ENCODE results near the gene ADCY6.
"Not testable (repeated sequence)": the region's sequence is repeated elsewhere in the genome, so short reads cannot be mapped to it uniquely, and the experiment has no call there.

Gene ADCY6

DNA sequence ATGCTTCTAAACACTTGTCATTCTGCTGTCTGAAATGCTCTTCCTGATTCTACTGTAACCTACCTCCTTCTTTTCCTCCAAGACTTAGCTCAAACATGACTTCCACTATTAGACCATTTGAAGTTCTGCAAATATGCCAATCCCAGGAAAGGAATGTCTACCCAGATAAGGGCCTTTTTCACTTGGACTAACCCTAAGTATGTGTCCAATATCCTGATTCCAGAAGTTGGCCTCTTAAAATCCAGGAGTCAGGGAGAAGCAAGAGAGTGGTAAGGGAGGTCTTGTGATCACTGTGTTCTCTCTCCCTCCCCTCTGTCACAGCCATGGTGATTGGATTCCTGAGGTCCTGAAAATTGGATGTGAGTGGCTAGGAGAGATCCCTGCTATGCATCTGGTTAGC lies 30.2 kb downstream of the ADCY6 start:
- no peak for DNase-seq

DNA sequence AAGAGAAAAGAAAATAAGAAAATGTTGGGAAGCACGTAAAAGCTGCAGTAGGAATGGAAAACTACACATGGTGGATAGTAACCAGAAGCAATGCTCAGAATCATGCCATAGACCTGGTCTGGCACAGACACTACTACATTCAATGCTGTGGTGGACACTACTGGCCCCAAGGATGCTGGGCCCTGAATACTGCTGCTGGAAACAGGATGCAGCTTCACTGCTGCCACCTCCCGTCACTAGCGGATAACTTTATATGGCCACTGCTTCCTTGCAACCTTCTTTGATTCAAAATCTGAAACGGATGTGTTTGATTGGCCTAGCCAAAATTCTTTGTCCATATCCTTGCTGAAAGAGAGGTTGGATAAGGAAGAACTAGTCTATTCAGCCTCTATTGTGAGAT lies 30.7 kb downstream of the ADCY6 start:
- no peak for DNase-seq

DNA sequence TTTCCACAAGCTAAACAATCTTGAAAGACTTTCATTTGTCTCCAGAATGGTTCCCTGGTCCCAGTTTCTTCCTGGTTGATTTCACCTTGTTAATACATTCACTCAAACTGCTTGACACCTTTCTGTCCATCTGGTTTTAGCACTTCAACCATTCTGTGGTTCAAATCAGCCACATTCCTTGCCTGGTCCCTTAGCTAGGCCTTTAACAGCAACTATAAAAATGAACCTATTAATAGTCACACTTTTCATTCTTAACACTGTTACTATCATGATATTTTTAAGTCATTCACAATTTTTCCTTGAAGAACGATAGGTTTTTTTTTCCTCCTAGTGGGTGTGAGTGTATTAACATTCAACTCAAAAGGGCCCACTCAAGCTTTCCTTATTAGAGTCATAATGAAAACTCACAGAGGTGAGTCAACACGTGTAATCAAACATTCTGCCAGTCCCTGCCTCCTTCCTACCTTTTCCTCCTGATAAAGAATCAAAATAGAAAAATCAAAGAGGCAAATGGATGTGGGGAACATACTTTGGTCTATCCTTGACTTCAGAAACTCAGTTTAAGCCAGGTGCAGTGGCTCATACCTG lies 38.0 kb downstream of the ADCY6 start:
- DNase-seq: no peak

DNA sequence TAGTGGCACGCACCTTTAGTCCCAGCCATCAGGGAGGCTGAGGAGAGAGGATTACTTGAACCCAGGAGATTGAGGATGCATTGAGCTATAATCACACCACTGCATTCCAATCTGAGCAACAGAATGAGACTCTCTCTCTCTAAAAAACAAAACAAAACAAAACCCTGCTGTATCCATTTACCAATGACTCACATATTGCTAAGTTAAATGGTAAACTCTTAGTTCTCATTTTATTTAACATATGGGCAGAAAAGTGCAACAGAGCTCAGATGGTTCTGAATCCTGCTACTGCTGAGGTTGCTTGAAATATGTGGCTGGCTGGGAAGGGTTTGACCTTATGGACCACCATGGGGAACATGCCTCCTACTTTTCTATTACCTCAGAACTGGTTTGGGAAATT lies 38.7 kb downstream of the ADCY6 start:
- no peak for DNase-seq

DNA sequence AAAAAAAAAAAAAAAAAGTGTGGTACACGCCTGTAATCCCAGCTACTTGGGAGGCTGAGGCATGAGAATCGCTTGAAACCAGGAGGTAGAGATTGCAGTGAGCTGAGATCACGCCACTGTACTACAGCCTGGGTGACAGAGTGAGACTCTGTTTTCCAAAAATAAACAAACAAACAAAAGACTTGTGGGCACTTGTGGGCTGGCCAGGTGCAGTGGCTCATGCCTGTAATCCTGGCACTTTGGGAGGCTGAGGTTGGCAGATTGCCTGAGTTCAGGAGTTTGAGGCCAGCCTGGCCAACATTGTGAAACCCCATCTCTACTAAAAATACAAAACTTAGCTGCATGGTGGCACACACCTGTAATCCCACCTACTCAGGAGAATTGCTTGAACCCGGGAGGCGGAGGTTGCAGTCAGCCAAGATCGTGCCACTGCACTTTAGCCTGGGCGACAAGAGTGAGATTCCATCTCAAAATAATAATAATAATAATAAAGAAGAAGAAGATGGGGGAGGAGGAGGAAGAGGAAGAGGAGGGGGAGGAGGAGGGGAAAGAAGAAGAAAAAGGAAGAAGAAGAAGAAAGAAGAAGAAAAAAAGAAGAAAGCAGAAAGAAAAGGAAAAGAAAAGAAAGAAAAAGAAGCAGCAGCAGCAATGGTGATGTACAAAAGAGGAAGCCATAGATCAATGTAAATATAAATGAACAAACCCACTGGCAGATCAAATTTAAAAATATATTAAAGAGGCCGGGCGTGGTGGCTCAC lies 44.5 kb downstream of the ADCY6 start:
- DNase-seq: no peak

DNA sequence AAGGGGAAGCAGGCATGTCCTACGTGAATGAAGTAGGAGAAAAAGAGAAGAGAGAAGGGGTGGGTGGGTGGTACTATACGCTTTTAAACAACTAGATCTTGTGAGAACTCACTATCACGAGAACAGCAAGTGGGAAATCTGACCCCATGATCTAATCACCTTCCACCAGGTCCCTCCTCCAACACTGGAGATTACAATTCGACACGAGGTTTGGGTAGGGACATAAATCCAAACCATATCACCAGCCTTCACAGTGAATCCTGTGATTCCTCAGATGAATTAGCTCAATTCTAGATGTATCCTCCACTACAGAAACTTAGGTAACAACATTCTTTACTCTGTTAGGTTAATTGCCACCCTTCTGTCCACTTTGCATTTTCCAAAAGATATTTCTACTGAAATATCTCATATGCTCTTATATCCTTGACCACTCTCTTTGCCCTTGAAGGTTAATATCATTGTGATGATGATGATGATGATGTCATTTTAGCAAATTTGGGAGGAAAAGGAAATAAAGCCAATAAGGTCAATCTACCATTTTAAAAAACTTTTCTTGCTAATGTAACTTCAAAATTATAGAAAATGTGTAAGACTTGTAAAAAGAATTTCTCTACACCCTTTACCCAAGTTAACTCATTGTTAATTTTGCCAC lies 49.1 kb downstream of the ADCY6 start:
- no peak for DNase-seq

DNA sequence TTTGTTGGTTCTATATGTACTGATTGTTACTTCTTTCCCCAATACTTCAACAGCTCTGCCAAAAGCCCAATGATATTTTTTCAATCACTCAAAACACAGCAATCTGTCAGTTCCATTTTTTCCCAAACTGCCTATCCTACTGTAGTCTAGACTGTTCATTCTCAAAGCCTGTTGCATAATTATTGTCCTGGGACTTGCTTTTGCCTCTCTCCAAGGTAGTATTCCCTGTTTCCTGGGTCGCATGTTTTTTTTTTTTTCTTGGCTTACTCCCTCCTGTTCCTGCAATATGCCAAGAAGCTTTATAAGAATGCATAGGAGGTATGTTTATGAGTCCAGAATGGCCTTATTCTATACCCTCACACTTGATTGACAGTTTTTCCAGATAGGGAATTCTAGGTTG lies 52.4 kb downstream of the ADCY6 start:
- DNase-seq: no peak

DNA sequence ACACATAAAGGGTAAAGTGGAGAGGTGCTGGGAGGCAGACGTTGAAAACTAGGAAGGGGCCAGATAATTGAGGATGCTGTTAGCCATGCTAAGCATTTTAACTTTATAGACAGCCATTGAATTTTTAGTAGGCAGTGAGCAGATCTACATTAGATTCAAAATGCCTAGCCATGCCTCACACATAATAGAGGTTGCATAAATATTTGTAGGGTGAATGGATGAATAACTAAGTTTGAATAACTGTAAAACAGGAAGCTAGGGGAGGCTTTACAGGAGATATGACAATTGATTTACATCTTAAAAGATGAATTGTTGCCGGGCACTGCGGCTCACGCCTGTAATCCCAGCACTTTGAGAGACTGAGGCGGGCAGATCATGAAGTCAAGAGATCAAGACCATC lies 60.1 kb downstream of the ADCY6 start:
- no peak for DNase-seq

DNA sequence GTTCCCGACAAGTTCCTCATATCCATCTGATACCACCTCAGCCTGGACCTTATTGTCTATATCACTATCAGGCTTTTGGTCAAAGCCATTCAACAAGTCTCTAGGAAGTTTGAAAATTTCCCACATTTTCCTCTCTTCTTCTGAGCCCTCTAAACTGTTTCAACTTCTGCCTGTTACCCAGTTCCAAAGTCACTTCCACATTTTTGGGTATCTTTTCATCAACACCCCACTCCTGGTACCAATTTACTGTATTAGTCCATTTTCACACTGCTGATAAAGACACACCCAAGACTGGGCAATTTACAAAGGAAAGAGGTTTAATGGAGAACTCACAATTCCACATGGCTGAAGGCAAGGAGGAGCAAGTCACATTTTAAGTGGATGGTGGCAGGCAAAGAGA lies 68.2 kb downstream of the ADCY6 start:
- not testable (repeated sequence) for DNase-seq

DNA sequence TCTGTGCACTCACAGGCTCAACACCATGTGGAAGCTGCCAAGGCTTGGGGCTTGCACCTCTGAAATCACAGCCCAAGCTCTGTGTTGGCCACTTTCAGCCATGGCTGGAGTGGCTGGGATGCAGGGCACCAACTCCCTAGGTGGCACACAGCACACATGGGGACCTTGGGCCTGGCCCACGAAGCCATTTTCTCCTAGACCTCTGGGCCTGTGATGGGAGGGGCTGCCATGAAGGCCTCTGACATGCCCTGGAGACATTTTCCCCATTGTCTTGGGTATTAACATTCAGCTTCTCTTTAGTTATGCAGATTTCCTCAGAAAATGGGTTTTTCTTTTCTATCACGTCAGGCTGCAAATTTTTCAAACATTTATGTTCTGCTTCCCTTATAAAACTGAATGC lies 68.7 kb downstream of the ADCY6 start:
- not testable (repeated sequence) for DNase-seq

DNA sequence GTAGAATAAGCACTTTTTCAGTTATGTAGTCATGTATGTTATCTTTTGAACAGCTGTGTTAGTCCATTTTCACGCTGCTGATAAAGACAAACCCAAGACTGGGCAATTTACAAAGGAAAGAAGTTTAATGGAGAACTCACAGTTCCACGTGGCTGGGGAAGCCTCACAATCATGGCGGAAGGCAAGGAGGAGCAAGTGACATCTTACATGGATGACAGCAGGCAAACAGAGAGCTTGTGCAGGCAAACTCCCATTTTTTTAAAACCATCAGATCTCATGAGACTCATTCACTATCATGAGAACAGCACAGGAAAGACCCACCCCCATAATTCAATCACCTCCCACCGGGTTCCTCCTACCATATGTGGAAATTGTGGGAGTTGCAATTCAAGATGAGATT lies 69.9 kb downstream of the ADCY6 start:
- DNase-seq: not testable (repeated sequence)

DNA sequence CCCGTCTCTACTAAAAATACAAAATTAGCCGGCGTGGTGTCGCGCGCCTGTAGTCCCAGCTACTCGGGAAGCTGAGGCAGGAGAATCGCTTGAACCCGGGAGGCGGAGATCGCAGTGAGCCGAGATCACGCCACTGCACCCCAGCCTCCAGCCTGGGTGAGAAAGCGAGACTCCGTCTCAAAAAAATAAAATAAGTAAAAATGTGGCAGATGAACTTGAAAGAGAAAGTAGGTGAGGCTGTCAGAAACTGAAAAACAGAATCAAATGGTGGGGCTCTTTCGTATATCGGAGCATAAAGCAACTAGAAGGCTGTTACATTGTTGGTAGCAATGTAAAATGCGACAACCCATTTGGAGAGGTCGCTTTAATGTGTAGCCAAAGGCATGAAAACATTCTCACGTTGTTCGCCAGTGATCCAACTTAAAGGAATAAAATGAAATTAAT lies 71.6 kb downstream of the ADCY6 start:
- DNase-seq: peak; percentile 61

DNA sequence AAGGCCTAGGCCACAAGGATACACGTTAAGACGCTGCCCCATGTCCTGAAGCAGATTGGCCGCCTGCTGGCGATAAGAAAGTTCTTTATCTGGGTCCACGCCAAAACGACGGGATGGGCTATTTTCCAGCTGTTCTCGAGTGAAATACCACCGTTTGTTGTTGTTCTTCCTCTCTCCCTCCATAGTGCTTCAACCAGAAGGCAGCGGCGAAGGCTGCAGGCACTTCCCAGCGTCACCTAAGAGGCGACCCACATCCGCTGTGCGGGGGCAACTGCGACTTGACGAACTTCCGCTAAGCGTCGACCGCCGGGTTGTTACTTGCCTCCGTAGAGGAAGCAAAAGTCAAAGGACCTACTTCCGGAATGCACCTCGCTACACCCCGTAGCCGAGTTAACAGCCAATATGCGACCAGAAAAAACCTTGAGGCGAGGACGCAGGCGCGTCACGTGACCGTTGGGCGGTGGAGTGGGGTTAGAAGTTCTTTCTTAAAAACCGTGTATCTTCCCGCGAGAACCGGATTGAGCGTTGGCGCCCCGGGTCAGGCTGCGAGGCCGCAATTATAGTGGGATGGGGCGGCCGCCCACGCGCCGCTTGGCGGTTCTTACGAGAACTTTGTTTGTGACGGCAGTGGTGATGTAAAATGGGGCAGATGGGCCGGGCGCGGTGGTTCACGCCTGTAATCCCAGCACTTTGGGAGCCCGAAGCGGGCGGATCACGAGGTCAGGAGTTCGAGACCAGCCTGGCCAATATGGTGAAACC lies 72.2 kb downstream of the ADCY6 start, which contains the start of gene CCNT1:
TSS of gene CCNT1 (minus strand) at position 215 of the 759 bp plus-strand sequence. CDS start at position 183, 32 bp downstream.
- peak; percentile 92 for DNase-seq
